Ishikawa (cell line): Measurements from ENCODE around the gene STAMBPL1.

Experiments used
- CEBPB ChIP-seq: IDR thresholded peaks from 2 replicates; pipeline ENCODE4 v1.6.1; 2012
- CREB1 ChIP-seq: IDR thresholded peaks from 2 replicates; pipeline ENCODE4 v1.6.1; 2012; ENCODE audit warnings: low read depth
- EGR1 ChIP-seq: IDR thresholded peaks from 2 replicates; pipeline ENCODE4 v1.6.1; 2012
- EP300 ChIP-seq: IDR thresholded peaks from 2 replicates; pipeline ENCODE4 v1.6.1; 2012; ENCODE audit warnings: borderline replicate concordance
- FOXM1 ChIP-seq: IDR thresholded peaks from 2 replicates; pipeline ENCODE4 v1.6.1; 2012; ENCODE audit warnings: low read depth, borderline replicate concordance
- NFIC ChIP-seq: IDR thresholded peaks from 2 replicates; pipeline ENCODE4 v1.6.1; 2012
- TAF1 ChIP-seq: IDR thresholded peaks from 2 replicates; pipeline ENCODE4 v1.6.1; 2012; ENCODE audit warnings: low read depth, mild to moderate bottlenecking
- TCF12 ChIP-seq: IDR thresholded peaks from 2 replicates; pipeline ENCODE4 v1.6.1; 2012; ENCODE audit warnings: low read depth
- TF ChIP-seq, protein P1 (sequence below): IDR thresholded peaks from 2 replicates; pipeline ENCODE4 v1.6.1; 2012
- TF ChIP-seq, protein P2 (sequence below): IDR thresholded peaks from 2 replicates; pipeline ENCODE4 v1.6.1; 2012; ENCODE audit warnings: low read depth, mild to moderate bottlenecking

DNA sequence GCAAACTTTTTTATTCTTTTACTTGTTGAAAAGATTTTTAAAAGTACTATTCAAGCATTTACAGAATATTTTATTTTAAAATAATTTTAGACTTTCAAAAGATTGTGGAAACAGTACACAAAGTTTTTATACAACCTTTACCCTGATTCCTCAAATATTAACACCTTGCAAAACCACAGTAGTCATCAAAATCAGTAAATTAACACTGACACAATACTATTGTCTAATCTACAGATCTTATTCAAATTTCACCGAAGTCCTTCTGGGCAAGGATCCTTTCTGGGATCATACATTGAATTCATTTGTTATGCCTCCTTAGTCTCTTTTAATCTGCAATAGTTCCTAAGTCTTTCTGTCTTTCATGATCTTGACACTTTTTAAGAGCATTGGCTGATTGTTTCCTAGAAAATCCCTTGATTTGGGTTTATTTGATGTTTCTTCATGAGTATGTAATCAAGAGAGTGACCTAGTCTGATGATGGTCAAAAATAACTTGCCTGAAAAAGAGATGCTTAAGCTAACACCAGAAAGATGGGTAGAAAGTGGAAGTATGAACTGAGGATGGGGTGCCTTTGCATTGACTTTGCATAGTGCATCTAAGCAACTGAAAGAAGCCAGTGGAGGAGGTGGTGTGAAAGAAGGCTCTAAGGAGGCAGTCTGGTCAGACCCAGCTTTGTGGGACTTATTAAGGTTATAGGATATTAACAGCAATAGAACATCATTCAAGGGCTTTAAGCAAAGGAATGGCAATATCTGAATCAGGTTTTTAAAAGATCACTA lies 9.7 kb downstream of the STAMBPL1 start:
- TF ChIP-seq EP300 (no peak), EGR1 (no peak), NFIC (no peak), FOXM1 (no peak), CREB1 (no peak), TCF12 (no peak), CEBPB (no peak), TAF1 (no peak)
- TF ChIP-seq, protein P1, sequence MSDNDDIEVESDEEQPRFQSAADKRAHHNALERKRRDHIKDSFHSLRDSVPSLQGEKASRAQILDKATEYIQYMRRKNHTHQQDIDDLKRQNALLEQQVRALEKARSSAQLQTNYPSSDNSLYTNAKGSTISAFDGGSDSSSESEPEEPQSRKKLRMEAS: no peak
- TF ChIP-seq, protein P2, sequence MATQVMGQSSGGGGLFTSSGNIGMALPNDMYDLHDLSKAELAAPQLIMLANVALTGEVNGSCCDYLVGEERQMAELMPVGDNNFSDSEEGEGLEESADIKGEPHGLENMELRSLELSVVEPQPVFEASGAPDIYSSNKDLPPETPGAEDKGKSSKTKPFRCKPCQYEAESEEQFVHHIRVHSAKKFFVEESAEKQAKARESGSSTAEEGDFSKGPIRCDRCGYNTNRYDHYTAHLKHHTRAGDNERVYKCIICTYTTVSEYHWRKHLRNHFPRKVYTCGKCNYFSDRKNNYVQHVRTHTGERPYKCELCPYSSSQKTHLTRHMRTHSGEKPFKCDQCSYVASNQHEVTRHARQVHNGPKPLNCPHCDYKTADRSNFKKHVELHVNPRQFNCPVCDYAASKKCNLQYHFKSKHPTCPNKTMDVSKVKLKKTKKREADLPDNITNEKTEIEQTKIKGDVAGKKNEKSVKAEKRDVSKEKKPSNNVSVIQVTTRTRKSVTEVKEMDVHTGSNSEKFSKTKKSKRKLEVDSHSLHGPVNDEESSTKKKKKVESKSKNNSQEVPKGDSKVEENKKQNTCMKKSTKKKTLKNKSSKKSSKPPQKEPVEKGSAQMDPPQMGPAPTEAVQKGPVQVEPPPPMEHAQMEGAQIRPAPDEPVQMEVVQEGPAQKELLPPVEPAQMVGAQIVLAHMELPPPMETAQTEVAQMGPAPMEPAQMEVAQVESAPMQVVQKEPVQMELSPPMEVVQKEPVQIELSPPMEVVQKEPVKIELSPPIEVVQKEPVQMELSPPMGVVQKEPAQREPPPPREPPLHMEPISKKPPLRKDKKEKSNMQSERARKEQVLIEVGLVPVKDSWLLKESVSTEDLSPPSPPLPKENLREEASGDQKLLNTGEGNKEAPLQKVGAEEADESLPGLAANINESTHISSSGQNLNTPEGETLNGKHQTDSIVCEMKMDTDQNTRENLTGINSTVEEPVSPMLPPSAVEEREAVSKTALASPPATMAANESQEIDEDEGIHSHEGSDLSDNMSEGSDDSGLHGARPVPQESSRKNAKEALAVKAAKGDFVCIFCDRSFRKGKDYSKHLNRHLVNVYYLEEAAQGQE: no peak
